Measurements from ENCODE around the gene PHLPP1. TPM values are rescaled to one million over a fixed set of nuclear protein-coding genes. Genes with fewer than 3 reads are reported as not detected.

PHLPP1 gene
- total and polyA plus RNA-seq, 2 of the 4 experiments (the other 2 are of a cell fraction), result 3.3 to 3.6 TPM

- H3K23ac ChIP-seq (ENCODE audit: low read depth, low read length), result no peak overlapping the region
- no peak overlapping the region for H2BK15ac ChIP-seq (ENCODE audit: low read depth, low read length)
- H3K4me1 ChIP-seq (ENCODE audit: control insufficient read depth, insufficient read depth, low read length), result no peaks in the 10 kb centered on the region
- H3K14ac ChIP-seq (replicated peaks; ENCODE audit: low read depth, low read length), result no peak overlapping the region
- no peak overlapping the region for H2BK120ac ChIP-seq (ENCODE audit: low read depth, low read length)
- H3K56ac ChIP-seq (ENCODE audit: extremely low read depth, insufficient read depth, low read length), result no peak overlapping the region
- DNase-seq, result no peak
- H2AK5ac ChIP-seq (ENCODE audit: low read depth, low read length), result no peak overlapping the region
- ATAC-seq (ENCODE audit: low read depth), result no peak
- ChIA-PET POLR2A (ENCODE audit: unreplicated experiment) (no interaction called here), CTCF (no interaction called here)
- H3K27ac ChIP-seq (ENCODE audit: insufficient read depth, low read length), result no peak overlapping the region
- H3K4me3 ChIP-seq (ENCODE audit: insufficient read depth, low read depth, low read length), result no peak overlapping the region
- no peak overlapping the region for H2AFZ ChIP-seq (replicated peaks; ENCODE audit: low read length, poor library complexity)
- H2BK20ac ChIP-seq (ENCODE audit: low read depth, low read length), result no peak overlapping the region
- peaks cover 14% of the 10 kb centered on the region for H3K27me3 ChIP-seq (ENCODE audit: control insufficient read depth, insufficient read depth, low read length)
- TF ChIP-seq MAZ (IDR thresholded peaks at IDR 0.05; ENCODE audit: borderline replicate concordance, low read depth, low read length), result no peak
- no peak for TF ChIP-seq CTCF (conservative IDR thresholded peaks at IDR 0.05; ENCODE audit: low read depth, low read length)
- no peak overlapping the region for H4K5ac ChIP-seq (ENCODE audit: low read depth, low read length)
- H2BK5ac ChIP-seq (ENCODE audit: low read depth, low read length, poor library complexity, severe bottlenecking), result no peak overlapping the region
- no peaks in the 10 kb centered on the region for H4K20me1 ChIP-seq (ENCODE audit: insufficient read depth, low read length)
- H4K91ac ChIP-seq (ENCODE audit: insufficient read depth, low read depth, low read length), result no peak overlapping the region
- no peak overlapping the region for H4K8ac ChIP-seq (ENCODE audit: low read depth in 2 of 2, low read length in 2 of 2)
- WGBS, 2 experiments (ENCODE audit: extremely low coverage in 2 of 2, insufficient read length in 1 of 2), result no CpG with 5 or more reads among the region's 6 CpGs
- H3K9ac ChIP-seq (ENCODE audit: low read depth, low read length), result no peak overlapping the region
- no peaks in the 10 kb centered on the region for H3K9me1 ChIP-seq (ENCODE audit: insufficient read depth, low read length)
- H3K4me2 ChIP-seq (ENCODE audit: low read depth, low read length), result no peak overlapping the region
- H3K18ac ChIP-seq (ENCODE audit: low read depth, low read length), result no peak overlapping the region
- in situ Hi-C loops (cut with MboI; ENCODE audit: low sequenced_read_pairs) (loop anchor here (5.0 to 25.0 kb wide), 2 partner anchors 403 to 813 kb away; partner anchors contain the start of genes PIGN and RELCH), intact Hi-C loops (cut with micrococcal nuclease) (no loop called here), dilution Hi-C loops (cut with HindIII; ENCODE audit: low sequenced_read_pairs, unreplicated experiment) (no loop called here)
- H3K79me1 ChIP-seq (ENCODE audit: low read depth in 1 of 2, low read length in 2 of 2), result no peaks in the 10 kb centered on the region
- H3K36me3 ChIP-seq (ENCODE audit: control insufficient read depth, insufficient read depth, low read length), result no peaks in the 10 kb centered on the region
- no TSS peak for BruUV-seq (replicated peaks)
- no peaks in the 10 kb centered on the region for H3K9me3 ChIP-seq (ENCODE audit: control insufficient read depth, insufficient read depth, low read length)
- no peak overlapping the region for H2AK9ac ChIP-seq (replicated peaks; ENCODE audit: low read depth, low read length, poor library complexity)
- H3K4ac ChIP-seq (ENCODE audit: low read depth, low read length), result no peak overlapping the region
Observed at GRCh38 chr18:62999921-63000320, 284.6 kb downstream of the PHLPP1 start.

All from IMR-90 (cell line).